SK-N-SH treated with all-trans-retinoic acid at 6 μM for 48 hours (cell line): Measurements from ENCODE around the gene MACROH2A2.
"Not testable (repeated sequence)": the region's sequence is repeated elsewhere in the genome, so short reads cannot be mapped to it uniquely, and the experiment has no call there.

ENCODE experiments used
- ATAC-seq: fragments of 200-7000 bp; cut with Tn5 transposase; 3 replicates; pipeline ENCODE4 v1.9.1; 2020; ENCODE audit warnings: mild to moderate bottlenecking, moderate library complexity
- ARNTL ChIP-seq: fragments of 450-650 bp; formaldehyde crosslinking; IDR thresholded peaks from 2 replicates; pipeline ENCODE4 v1.5.0; 2020; ENCODE audit warnings: low read depth, mild to moderate bottlenecking, moderate library complexity, borderline replicate concordance
- BACH2 ChIP-seq: fragments of 250-450 bp; sonication (Bioruptor Pico); IDR thresholded peaks from 2 replicates; pipeline ENCODE4 v1.9.0; 2021; ENCODE audit warnings: mild to moderate bottlenecking, borderline replicate concordance
- CREB5 ChIP-seq: fragments of 250-450 bp; sonication (Bioruptor Pico); IDR thresholded peaks from 2 replicates; pipeline ENCODE4 v1.5.1; 2020; ENCODE audit warnings: low read depth, mild to moderate bottlenecking, moderate library complexity
- CSDC2 ChIP-seq: fragments of 250-450 bp; sonication (Bioruptor Pico); IDR thresholded peaks from 2 replicates; pipeline ENCODE4 v1.5.0; 2020; ENCODE audit warnings: mild to moderate bottlenecking, moderate library complexity
- GLIS3 ChIP-seq: fragments of 250-450 bp; sonication (Bioruptor Pico); IDR thresholded peaks from 2 replicates; pipeline ENCODE4 v1.5.0; 2020; ENCODE audit warnings: mild to moderate bottlenecking, moderate library complexity
- ISL1 ChIP-seq: fragments of 250-450 bp; sonication (Bioruptor Pico); IDR thresholded peaks from 2 replicates; pipeline ENCODE4 v2.1.2; 2022; ENCODE audit warnings: mild to moderate bottlenecking, moderate library complexity
- OSR1 ChIP-seq: fragments of 250-450 bp; sonication (Bioruptor Pico); IDR thresholded peaks from 2 replicates; pipeline ENCODE4 v1.8.0; 2022; ENCODE audit warnings: moderate library complexity, mild to moderate bottlenecking, inconsistent platforms
- POU6F1 ChIP-seq: fragments of 250-450 bp; sonication (Bioruptor Pico); IDR thresholded peaks from 2 replicates; pipeline ENCODE4 v1.8.0; 2021; ENCODE audit warnings: low read depth, mild to moderate bottlenecking, moderate library complexity, borderline replicate concordance
- PPARA ChIP-seq: fragments of 250-450 bp; sonication (Bioruptor Pico); IDR thresholded peaks from 2 replicates; pipeline ENCODE4 v1.5.0; 2020; ENCODE audit warnings: mild to moderate bottlenecking, borderline replicate concordance
- RARB ChIP-seq: fragments of 250-450 bp; sonication (Bioruptor Pico); IDR thresholded peaks from 2 replicates; pipeline ENCODE4 v1.8.0; 2021; ENCODE audit warnings: mild to moderate bottlenecking, moderate library complexity
- SNAI2 ChIP-seq: fragments of 250-450 bp; sonication (Bioruptor Pico); IDR thresholded peaks from 2 replicates; pipeline ENCODE4 v1.5.0; 2020; ENCODE audit warnings: mild to moderate bottlenecking, moderate library complexity
- TCF4 ChIP-seq: fragments of 250-450 bp; sonication (Bioruptor Pico); IDR thresholded peaks from 2 replicates; pipeline ENCODE4 v1.8.0; 2021; ENCODE audit warnings: mild to moderate bottlenecking, moderate library complexity, borderline replicate concordance
- ZC3H10 ChIP-seq: fragments of 250-450 bp; sonication (Bioruptor Pico); IDR thresholded peaks from 2 replicates; pipeline ENCODE4 v1.5.1; 2021; ENCODE audit warnings: mild to moderate bottlenecking, moderate library complexity
- ZFP3 ChIP-seq: fragments of 250-450 bp; sonication (Bioruptor Pico); IDR thresholded peaks from 2 replicates; pipeline ENCODE4 v1.5.0; 2020; ENCODE audit warnings: mild to moderate bottlenecking, moderate library complexity
- ZFP30 ChIP-seq: fragments of 450-650 bp; formaldehyde crosslinking; IDR thresholded peaks from 2 replicates; pipeline ENCODE4 v1.5.0; 2022; ENCODE audit warnings: mild to moderate bottlenecking, moderate library complexity
- ZNF565 ChIP-seq: fragments of 450-650 bp; formaldehyde crosslinking; conservative IDR thresholded peaks from 2 replicates; pipeline ENCODE4 v1.5.0; 2020; ENCODE audit warnings: low read depth, mild to moderate bottlenecking, moderate library complexity
- ZNF70 ChIP-seq: fragments of 450-650 bp; formaldehyde crosslinking; IDR thresholded peaks from 2 replicates; pipeline ENCODE4 v1.5.0; 2020; ENCODE audit warnings: mild to moderate bottlenecking, moderate library complexity
- TF ChIP-seq, protein P1 (sequence below): fragments of 250-450 bp; sonication (Bioruptor Pico); IDR thresholded peaks from 2 replicates; pipeline ENCODE4 v1.5.1; 2021; ENCODE audit warnings: mild to moderate bottlenecking, moderate library complexity
- TF ChIP-seq, protein P2 (sequence below): fragments of 250-450 bp; sonication (Bioruptor Pico); IDR thresholded peaks from 2 replicates; pipeline ENCODE4 v1.5.0; 2020; ENCODE audit warnings: mild to moderate bottlenecking, moderate library complexity

MACROH2A2 gene

DNA sequence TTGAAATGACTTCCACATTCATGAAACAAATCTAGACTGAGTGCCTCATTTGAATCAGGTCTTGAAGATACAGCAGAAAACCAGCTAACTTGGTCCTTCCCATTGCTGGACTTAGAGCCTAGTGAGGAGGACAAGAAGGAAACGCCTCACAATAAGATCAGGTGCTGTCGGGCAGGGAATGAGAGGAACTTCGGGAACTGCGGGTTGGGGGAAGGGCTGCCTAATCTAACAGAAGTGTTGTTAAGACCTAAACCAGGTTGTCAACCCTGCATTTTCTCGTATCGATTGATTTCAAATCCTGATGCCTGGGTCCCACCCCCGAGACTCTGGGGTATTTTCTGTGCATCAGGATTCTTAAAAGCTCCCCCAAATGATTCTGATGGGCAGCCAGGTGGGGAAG is 26.3 kb downstream of the MACROH2A2 start (continued):
- TF ChIP-seq, protein P1, sequence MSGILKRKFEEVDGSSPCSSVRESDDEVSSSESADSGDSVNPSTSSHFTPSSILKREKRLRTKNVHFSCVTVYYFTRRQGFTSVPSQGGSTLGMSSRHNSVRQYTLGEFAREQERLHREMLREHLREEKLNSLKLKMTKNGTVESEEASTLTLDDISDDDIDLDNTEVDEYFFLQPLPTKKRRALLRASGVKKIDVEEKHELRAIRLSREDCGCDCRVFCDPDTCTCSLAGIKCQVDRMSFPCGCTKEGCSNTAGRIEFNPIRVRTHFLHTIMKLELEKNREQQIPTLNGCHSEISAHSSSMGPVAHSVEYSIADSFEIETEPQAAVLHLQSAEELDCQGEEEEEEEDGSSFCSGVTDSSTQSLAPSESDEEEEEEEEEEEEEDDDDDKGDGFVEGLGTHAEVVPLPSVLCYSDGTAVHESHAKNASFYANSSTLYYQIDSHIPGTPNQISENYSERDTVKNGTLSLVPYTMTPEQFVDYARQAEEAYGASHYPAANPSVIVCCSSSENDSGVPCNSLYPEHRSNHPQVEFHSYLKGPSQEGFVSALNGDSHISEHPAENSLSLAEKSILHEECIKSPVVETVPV (CRISPR knock-in tag), result no peak
- no peak for TF ChIP-seq ZFP3
- no peak for TF ChIP-seq ZFP30 (CRISPR knock-in tag)
- no peak for TF ChIP-seq GLIS3 (CRISPR knock-in tag)
- TF ChIP-seq ZNF565, result no peak
- no peak for TF ChIP-seq PPARA

DNA sequence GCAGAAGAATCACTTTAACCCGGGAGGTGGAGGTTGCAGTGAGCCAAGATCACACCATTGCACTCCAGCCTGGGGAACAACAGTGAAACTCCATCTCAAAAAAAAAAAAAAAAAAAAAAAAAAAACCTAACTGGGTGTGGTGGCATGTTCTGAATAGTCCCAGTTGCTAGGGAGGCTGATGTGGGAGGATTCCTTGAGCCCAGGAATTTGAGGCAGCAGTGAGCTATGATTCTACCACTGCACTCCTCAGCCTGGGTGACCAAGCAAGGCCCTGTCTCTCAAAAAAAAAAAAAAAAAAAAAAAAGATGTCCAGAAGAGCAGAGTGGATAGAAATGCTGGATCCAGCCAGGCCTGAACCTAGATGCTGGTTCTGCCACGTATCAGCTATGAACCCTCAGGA is 28.1 kb downstream of the MACROH2A2 start:
- ATAC-seq, result not testable (repeated sequence)

DNA sequence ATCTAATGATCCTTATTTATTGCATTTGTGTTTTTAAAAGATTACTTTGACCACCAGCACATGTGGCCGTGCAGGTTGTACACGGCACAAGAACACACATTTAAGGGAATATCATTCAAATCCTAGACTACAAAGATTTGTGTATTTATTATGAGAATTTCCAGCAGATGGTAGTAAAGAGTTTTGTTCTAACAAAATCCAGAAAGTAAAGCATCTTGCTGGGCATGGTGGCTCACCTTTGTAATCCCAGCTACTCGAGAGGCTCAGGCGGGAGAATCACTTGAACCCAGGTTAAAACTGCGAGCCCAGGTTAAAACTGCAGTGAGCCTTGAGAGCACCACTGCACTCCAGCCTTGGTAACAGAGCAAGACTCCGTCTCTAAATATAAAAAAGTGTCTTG is 31.5 kb downstream of the MACROH2A2 start:
- no peak for ATAC-seq
- TF ChIP-seq SNAI2 (CRISPR knock-in tag), result no peak
- no peak for TF ChIP-seq ZNF70 (CRISPR knock-in tag)
- TF ChIP-seq RARB, result no peak
- TF ChIP-seq, protein P1 (CRISPR knock-in tag), result no peak
- TF ChIP-seq ZNF565, result no peak
- no peak for TF ChIP-seq ARNTL
- TF ChIP-seq ISL1 (CRISPR knock-in tag), result no peak
- TF ChIP-seq ZFP3, result no peak
- TF ChIP-seq OSR1 (CRISPR knock-in tag), result no peak
- no peak for TF ChIP-seq TCF4 (CRISPR knock-in tag)
- TF ChIP-seq CREB5 (CRISPR knock-in tag), result no peak
- no peak for TF ChIP-seq GLIS3 (CRISPR knock-in tag)
- no peak for TF ChIP-seq POU6F1 (CRISPR knock-in tag)

DNA sequence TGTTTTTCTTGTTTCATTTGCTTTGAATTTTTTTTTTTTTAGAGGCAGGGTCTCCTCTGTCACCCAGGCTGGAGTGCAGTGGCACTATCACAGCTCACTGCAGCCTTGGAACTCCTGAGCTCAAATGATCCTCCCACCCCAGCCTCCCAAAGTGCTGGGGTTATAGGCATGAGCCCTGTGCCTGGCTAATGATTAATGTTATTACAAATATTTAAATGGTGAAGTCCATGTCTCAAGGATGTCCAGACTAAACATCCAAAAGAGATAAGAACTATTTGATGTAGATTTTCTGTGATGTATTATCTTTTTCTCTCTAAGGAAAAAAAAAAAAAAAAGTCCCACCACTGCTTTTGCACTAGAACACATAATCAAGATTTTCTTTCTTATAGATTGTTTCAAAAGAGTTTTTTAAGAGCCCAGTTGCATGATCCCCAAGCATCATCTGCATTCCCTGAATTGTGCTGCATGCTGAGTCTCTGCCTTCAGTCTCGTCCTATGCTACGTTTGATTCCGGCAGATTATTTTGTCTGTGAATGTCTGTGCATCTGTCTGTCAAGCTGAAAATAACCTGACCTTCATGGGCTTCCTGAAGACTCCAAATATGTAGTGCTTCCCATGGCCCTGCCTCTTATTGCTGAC is 33.4 kb downstream of the MACROH2A2 start:
- no peak for TF ChIP-seq BACH2 (CRISPR knock-in tag)
- no peak for TF ChIP-seq ZFP30 (CRISPR knock-in tag)
- TF ChIP-seq RARB, result no peak
- TF ChIP-seq CSDC2, result no peak
- no peak for TF ChIP-seq ARNTL
- no peak for TF ChIP-seq GLIS3 (CRISPR knock-in tag)
- no peak for TF ChIP-seq SNAI2 (CRISPR knock-in tag)
- TF ChIP-seq ZC3H10 (CRISPR knock-in tag), result no peak
- no peak for TF ChIP-seq PPARA
- TF ChIP-seq ZNF70 (CRISPR knock-in tag), result no peak
- TF ChIP-seq ZNF565, result no peak
- no peak for TF ChIP-seq OSR1 (CRISPR knock-in tag)
- no peak for TF ChIP-seq CREB5 (CRISPR knock-in tag)
- TF ChIP-seq, protein P2, sequence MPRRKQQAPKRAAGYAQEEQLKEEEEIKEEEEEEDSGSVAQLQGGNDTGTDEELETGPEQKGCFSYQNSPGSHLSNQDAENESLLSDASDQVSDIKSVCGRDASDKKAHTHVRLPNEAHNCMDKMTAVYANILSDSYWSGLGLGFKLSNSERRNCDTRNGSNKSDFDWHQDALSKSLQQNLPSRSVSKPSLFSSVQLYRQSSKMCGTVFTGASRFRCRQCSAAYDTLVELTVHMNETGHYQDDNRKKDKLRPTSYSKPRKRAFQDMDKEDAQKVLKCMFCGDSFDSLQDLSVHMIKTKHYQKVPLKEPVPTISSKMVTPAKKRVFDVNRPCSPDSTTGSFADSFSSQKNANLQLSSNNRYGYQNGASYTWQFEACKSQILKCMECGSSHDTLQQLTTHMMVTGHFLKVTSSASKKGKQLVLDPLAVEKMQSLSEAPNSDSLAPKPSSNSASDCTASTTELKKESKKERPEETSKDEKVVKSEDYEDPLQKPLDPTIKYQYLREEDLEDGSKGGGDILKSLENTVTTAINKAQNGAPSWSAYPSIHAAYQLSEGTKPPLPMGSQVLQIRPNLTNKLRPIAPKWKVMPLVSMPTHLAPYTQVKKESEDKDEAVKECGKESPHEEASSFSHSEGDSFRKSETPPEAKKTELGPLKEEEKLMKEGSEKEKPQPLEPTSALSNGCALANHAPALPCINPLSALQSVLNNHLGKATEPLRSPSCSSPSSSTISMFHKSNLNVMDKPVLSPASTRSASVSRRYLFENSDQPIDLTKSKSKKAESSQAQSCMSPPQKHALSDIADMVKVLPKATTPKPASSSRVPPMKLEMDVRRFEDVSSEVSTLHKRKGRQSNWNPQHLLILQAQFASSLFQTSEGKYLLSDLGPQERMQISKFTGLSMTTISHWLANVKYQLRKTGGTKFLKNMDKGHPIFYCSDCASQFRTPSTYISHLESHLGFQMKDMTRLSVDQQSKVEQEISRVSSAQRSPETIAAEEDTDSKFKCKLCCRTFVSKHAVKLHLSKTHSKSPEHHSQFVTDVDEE (CRISPR knock-in tag), result no peak
- TF ChIP-seq, all 23 proteins: peak for 0
- no peak for ATAC-seq
